Measurements from ENCODE around the gene RAP1B.

DNA sequence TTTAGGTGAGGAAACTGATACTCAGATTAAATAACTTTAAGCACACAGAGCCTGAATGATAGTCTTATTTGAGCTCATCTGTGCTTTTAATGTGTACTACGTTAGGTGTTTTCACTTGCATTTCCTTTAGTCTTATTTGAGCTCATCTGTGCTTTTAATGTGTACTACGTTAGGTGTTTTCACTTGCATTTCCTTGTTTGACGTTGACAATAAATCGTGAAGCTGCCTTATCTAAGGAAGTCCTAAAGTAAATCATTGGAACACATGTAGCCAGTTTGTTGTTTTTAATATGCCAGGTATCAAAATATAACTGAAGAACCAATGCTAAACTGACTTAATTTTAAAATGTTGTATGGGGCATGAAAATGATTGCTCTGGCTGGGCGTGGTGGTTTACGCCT lies 2.0 kb downstream of the RAP1B start:
- TF ChIP-seq EP300 (IDR thresholded peaks at IDR 0.05; ENCODE audit: low read depth): no peak
- TF ChIP-seq, protein P1, sequence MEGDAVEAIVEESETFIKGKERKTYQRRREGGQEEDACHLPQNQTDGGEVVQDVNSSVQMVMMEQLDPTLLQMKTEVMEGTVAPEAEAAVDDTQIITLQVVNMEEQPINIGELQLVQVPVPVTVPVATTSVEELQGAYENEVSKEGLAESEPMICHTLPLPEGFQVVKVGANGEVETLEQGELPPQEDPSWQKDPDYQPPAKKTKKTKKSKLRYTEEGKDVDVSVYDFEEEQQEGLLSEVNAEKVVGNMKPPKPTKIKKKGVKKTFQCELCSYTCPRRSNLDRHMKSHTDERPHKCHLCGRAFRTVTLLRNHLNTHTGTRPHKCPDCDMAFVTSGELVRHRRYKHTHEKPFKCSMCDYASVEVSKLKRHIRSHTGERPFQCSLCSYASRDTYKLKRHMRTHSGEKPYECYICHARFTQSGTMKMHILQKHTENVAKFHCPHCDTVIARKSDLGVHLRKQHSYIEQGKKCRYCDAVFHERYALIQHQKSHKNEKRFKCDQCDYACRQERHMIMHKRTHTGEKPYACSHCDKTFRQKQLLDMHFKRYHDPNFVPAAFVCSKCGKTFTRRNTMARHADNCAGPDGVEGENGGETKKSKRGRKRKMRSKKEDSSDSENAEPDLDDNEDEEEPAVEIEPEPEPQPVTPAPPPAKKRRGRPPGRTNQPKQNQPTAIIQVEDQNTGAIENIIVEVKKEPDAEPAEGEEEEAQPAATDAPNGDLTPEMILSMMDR (IDR thresholded peaks at IDR 0.05): no peak
